ENCODE results near the gene TCTN1. TPM values are rescaled to one million over a fixed set of nuclear protein-coding genes. Genes with fewer than 3 reads are reported as not detected.
"Not testable (repeated sequence)": the region's sequence is repeated elsewhere in the genome, so short reads cannot be mapped to it uniquely, and the experiment has no call there.

TCTN1 gene
- total RNA-seq, 1 donor from 2014 or later = 4.5 TPM

GRCh38 chr12:110640275-110641025, 26.5 kb downstream of the TCTN1 start:
- DNase-seq (ENCODE audit: low read depth) (no peak), FAIRE-seq (no peak)
- no peak for TF ChIP-seq CTCF (IDR thresholded peaks at IDR 0.05; ENCODE audit: insufficient read depth, low read length, severe bottlenecking)
- Histone ChIP-seq H3K27me3 (ENCODE audit: control insufficient read depth, insufficient read depth, low read length) (no peaks in the 10 kb centered on the region), H3K36me3 (ENCODE audit: control insufficient read depth, insufficient read depth, low read length) (no peaks in the 10 kb centered on the region), H3K4me3 (ENCODE audit: low read depth, low read length) (no peak overlapping the region)

GRCh38 chr12:110641521-110641920, 27.6 kb downstream of the TCTN1 start:
- H3K36me3 ChIP-seq (ENCODE audit: control insufficient read depth, insufficient read depth, low read length) = no peaks in the 10 kb centered on the region
- no peak for DNase-seq (ENCODE audit: low read depth)
- H3K4me3 ChIP-seq (ENCODE audit: low read depth, low read length) = no peak overlapping the region
- TF ChIP-seq CTCF (IDR thresholded peaks at IDR 0.05; ENCODE audit: insufficient read depth, low read length, severe bottlenecking) = no peak
- no peak for FAIRE-seq
- H3K27me3 ChIP-seq (ENCODE audit: control insufficient read depth, insufficient read depth, low read length) = no peaks in the 10 kb centered on the region

- no peak for TF ChIP-seq CTCF (IDR thresholded peaks at IDR 0.05; ENCODE audit: insufficient read depth, low read length, severe bottlenecking)
- FAIRE-seq (no peak), DNase-seq (ENCODE audit: low read depth) (no peak)
- no peaks in the 10 kb centered on the region for H3K27me3 ChIP-seq (ENCODE audit: control insufficient read depth, insufficient read depth, low read length)
- H3K36me3 ChIP-seq (ENCODE audit: control insufficient read depth, insufficient read depth, low read length) = no peaks in the 10 kb centered on the region
- no peak overlapping the region for H3K4me3 ChIP-seq (ENCODE audit: low read depth, low read length)
These were observed 33.7 kb downstream of the TCTN1 start for GRCh38 chr12:110647631-110648040.

GRCh38 chr12:110649341-110649847, 35.5 kb downstream of the TCTN1 start:
- H3K36me3 ChIP-seq (ENCODE audit: control insufficient read depth, insufficient read depth, low read length) = no peaks in the 10 kb centered on the region
- TF ChIP-seq CTCF (IDR thresholded peaks at IDR 0.05; ENCODE audit: insufficient read depth, low read length, severe bottlenecking) = no peak
- no peak for FAIRE-seq
- no peak overlapping the region for H3K4me3 ChIP-seq (ENCODE audit: low read depth, low read length)
- DNase-seq (ENCODE audit: low read depth) = no peak
- no peaks in the 10 kb centered on the region for H3K27me3 ChIP-seq (ENCODE audit: control insufficient read depth, insufficient read depth, low read length)

GRCh38 chr12:110654238-110654637, 40.3 kb downstream of the TCTN1 start:
- not testable (repeated sequence) for FAIRE-seq; H3K27me3 ChIP-seq (ENCODE audit: control insufficient read depth, insufficient read depth, low read length); H3K36me3 ChIP-seq (ENCODE audit: control insufficient read depth, insufficient read depth, low read length); H3K4me3 ChIP-seq (ENCODE audit: low read depth, low read length); DNase-seq (ENCODE audit: low read depth)

- FAIRE-seq = no peak
- no peak for DNase-seq (ENCODE audit: low read depth)
- Histone ChIP-seq H3K4me3 (ENCODE audit: low read depth, low read length) (no peak overlapping the region), H3K36me3 (ENCODE audit: control insufficient read depth, insufficient read depth, low read length) (no peaks in the 10 kb centered on the region), H3K27me3 (ENCODE audit: control insufficient read depth, insufficient read depth, low read length) (no peaks in the 10 kb centered on the region)
- no peak for TF ChIP-seq CTCF (IDR thresholded peaks at IDR 0.05; ENCODE audit: insufficient read depth, low read length, severe bottlenecking)
These were observed 42.2 kb downstream of the TCTN1 start for GRCh38 chr12:110656071-110656655.

Measured in bronchial epithelial cell (primary cell).